PFSK-1 (cell line): ENCODE results near the gene STAT1.

ENCODE experiments used
- FOXP2 ChIP-seq: optimal IDR thresholded peaks from 2 replicates; pipeline ENCODE3; 2011; ENCODE audit warnings: borderline replicate concordance, control low read depth, inconsistent platforms; ENCODE audit not compliant: insufficient read depth; ENCODE audit errors: extremely low read length, extremely low read depth
- POLR2AphosphoS5 ChIP-seq: IDR thresholded peaks from 2 replicates; pipeline ENCODE4 v1.6.1; 2012; ENCODE audit warnings: low read depth, mild to moderate bottlenecking, control low read depth, low read length, moderate library complexity
- SIN3A ChIP-seq: IDR thresholded peaks from 2 replicates; pipeline ENCODE4 v1.6.1; 2012; ENCODE audit warnings: mild to moderate bottlenecking, low read length, moderate library complexity, borderline replicate concordance; ENCODE audit not compliant: insufficient read depth
- TAF1 ChIP-seq: IDR thresholded peaks from 2 replicates; pipeline ENCODE4 v1.6.1; 2012; ENCODE audit warnings: low read length, control low read depth, borderline replicate concordance; ENCODE audit not compliant: insufficient read depth
- TF ChIP-seq, protein P1 (sequence below), 2 experiments: IDR thresholded peaks; 2 replicates each; pipeline versions ENCODE4 v1.6.1 to v1.8.0; 2011 to 2012; ENCODE audit warnings: low read depth in 2 of 2, low read length in 2 of 2, control low read depth in 1 of 2, inconsistent platforms in 1 of 2, mild to moderate bottlenecking in 1 of 2, moderate library complexity in 1 of 2; ENCODE audit not compliant: insufficient read depth in 1 of 2

Gene STAT1

DNA sequence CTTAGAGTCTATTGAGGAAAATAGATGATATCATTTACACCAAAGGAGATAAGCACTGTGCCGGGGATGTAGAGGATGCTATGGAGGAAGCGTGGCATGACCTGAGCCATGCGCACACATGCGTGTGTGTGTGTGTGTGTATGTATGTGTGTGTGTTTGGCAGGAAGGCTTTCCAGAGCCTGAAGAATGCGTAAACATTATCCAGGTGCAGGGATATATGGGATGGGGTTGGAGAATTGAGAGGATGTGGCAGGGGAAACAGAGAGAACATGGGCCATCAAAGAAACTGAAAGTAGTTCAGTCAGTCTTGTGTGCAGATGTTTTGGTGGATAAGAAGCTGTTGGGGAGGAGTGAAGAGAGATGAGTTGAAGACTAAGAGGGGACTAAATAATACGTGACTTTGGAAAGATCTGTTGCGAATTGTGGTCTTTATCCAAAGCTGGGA is 9.3 kb upstream of the STAT1 start:
- TF ChIP-seq TAF1 (no peak), POLR2AphosphoS5 (no peak), FOXP2 (no peak), SIN3A (no peak)
- TF ChIP-seq, protein P1, sequence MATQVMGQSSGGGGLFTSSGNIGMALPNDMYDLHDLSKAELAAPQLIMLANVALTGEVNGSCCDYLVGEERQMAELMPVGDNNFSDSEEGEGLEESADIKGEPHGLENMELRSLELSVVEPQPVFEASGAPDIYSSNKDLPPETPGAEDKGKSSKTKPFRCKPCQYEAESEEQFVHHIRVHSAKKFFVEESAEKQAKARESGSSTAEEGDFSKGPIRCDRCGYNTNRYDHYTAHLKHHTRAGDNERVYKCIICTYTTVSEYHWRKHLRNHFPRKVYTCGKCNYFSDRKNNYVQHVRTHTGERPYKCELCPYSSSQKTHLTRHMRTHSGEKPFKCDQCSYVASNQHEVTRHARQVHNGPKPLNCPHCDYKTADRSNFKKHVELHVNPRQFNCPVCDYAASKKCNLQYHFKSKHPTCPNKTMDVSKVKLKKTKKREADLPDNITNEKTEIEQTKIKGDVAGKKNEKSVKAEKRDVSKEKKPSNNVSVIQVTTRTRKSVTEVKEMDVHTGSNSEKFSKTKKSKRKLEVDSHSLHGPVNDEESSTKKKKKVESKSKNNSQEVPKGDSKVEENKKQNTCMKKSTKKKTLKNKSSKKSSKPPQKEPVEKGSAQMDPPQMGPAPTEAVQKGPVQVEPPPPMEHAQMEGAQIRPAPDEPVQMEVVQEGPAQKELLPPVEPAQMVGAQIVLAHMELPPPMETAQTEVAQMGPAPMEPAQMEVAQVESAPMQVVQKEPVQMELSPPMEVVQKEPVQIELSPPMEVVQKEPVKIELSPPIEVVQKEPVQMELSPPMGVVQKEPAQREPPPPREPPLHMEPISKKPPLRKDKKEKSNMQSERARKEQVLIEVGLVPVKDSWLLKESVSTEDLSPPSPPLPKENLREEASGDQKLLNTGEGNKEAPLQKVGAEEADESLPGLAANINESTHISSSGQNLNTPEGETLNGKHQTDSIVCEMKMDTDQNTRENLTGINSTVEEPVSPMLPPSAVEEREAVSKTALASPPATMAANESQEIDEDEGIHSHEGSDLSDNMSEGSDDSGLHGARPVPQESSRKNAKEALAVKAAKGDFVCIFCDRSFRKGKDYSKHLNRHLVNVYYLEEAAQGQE (IDR thresholded peaks at IDR 0.05; ENCODE audit: insufficient read depth in 1 of 2, low read depth in 2 of 2, low read length in 2 of 2) = no peak

DNA sequence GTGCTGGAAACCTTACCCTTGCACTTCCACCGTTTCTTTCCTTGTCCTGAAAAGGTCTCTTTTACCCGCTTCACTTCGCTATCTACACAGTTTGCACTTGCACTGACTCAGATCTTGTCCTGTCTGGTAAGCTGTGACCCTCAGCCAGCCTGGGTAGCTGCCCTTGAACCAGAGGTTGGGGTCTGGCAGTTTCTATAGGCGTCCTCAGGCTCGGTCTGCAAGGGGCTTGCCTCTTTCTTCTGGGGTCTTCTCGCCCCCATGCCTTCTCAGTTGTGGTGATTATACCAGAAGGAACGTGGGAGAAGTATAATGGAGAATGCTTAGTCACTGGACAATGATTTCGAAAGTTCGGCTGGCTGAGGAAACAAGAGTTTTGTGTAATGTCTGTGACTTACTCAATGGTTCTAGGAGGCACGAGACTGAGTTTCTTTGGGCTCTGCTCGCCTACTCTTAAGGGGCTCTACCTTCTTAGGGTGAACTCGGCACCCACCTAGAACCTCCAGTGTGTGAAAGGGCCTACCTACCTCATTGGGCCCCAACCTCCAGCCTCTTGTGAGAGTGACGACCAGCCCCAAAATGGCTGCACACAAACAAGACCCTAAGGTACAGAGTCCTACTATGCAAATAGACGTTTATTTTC is 6.9 kb upstream of the STAT1 start:
- TF ChIP-seq TAF1 (no peak), POLR2AphosphoS5 (no peak), FOXP2 (no peak)

DNA sequence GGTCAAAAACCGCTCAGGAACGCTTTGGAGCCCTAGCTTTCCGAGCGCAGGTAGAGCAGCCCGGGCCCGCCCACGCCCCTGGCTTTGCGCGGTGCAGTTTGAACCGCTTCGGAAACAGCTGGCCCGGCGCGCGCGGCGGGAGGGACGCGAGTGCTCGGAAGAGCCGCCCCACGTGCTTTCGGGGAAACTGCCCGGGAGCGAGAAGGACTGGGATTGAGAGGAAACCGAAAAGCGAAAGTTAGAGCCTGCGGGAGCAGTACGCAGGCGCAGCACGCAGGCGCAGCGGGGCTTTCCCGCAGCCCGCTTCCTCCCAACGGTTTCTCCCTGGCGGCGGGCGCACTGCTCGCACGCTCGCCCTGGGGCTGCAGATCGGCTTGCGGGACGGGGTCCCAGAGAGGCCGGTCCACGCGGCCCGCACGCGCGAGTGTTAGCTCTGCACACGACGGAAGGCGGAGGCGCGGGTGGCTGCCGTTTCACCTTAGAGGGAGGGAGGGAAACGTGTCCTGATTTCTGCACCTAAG is 6.3 kb upstream of the STAT1 start:
- TF ChIP-seq FOXP2 = peak; percentile 99
- peak; percentile 100 for TF ChIP-seq SIN3A
- peak; percentile 98 for TF ChIP-seq POLR2AphosphoS5
- TF ChIP-seq TAF1 = peak; percentile 88
- TF ChIP-seq, protein P1 (IDR thresholded peaks at IDR 0.05; ENCODE audit: insufficient read depth in 1 of 2, low read depth in 2 of 2, low read length in 2 of 2) = peak in 1 of 2 experiments; percentile 17; a peak in 1 of 4 replicates

DNA sequence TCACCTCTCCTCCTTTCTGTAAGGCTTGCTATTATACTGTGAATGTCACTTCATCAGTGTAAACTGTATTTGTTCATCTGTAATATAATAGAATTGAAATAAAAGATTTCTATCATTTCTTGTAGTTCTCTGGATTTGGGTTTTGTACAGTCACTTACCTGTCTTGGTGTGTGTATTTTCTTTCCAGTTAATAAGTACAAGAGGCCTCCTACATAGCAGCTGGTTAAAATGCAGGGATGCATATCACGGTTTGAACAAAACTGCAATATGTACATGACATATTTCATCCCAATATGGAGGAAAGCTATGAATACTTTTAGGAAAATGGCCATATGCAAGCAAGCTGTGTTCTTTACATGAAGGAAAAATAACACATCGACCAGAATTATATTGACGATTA is 5.4 kb upstream of the STAT1 start:
- TF ChIP-seq, protein P1 (IDR thresholded peaks at IDR 0.05; ENCODE audit: insufficient read depth in 1 of 2, low read depth in 2 of 2, low read length in 2 of 2) = no peak
- no peak for TF ChIP-seq POLR2AphosphoS5
- TF ChIP-seq FOXP2 = no peak
- no peak for TF ChIP-seq TAF1
- no peak for TF ChIP-seq SIN3A

DNA sequence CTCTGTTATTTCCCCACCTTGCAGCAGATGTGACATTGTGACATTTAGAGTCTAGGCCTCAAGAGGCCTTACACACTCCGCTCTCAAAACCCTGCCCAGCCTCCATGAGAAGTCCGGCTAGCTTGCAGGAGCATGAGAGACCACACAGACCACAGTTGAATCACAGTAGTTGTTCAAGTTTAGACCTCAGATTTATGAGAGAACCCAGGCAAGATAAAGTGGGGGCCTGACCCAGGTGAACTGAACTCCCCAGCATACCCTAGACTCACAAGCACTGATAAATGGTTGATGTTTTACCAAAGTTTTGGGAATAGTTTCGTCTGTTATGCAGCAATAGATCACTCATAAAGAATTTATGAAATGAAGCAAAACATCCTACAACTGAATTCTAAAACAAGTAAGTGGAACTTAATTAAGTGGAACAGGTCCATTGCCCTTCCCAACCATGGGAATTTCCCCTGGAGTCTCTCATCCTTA is 4.7 kb upstream of the STAT1 start:
- TF ChIP-seq, protein P1 (IDR thresholded peaks at IDR 0.05; ENCODE audit: insufficient read depth in 1 of 2, low read depth in 2 of 2, low read length in 2 of 2) = no peak
- no peak for TF ChIP-seq SIN3A
- TF ChIP-seq TAF1 = no peak
- no peak for TF ChIP-seq POLR2AphosphoS5
- no peak for TF ChIP-seq FOXP2
